B cell (primary cell): ENCODE data around the gene BAZ1B.

Experiments
- EZH2 ChIP-seq: IDR thresholded peaks from 2 replicates; pipeline ENCODE4 v1.6.1; 2012; ENCODE audit warnings: borderline replicate concordance, low read depth, mild to moderate bottlenecking, moderate library complexity, low read length; ENCODE audit not compliant: insufficient read depth, poor library complexity, severe bottlenecking
- TF ChIP-seq, protein P1 (sequence below): fragments of 200-600 bp; IDR thresholded peaks from one replicate; pipeline ENCODE4 v1.8.0; 2022; ENCODE audit warnings: antibody characterized with exemption, mild to moderate bottlenecking

DNA sequence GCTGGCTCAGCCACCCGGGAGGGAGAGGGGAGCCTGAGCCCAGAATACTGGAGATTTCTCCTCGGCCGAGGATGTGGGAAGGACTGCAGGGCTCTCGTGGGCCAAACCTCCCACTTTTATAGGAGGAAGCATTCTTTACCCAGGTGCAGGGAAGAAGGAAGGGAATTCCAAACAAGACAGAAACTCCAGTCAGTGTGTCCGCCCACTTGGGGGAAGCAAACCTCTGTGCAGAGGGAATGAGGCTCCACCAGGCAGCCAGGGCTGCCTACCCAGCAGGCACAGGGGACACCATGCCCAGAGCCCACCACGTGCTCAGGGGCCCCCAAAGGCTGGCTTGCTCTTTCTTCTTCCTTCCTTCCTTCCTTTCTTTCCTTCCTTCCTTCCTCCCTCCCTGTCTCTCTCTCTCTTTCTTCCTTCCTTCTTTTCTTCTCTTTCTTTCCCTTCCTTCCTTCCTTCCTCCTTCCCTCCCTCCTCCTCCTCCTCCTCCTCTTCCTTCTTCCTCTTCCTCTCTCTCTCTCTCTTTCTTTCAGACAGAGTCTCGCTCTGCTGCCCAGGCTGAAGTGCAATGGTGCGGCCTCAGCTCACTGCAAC lies 103.9 kb downstream of the BAZ1B start:
- TF ChIP-seq, protein P1, sequence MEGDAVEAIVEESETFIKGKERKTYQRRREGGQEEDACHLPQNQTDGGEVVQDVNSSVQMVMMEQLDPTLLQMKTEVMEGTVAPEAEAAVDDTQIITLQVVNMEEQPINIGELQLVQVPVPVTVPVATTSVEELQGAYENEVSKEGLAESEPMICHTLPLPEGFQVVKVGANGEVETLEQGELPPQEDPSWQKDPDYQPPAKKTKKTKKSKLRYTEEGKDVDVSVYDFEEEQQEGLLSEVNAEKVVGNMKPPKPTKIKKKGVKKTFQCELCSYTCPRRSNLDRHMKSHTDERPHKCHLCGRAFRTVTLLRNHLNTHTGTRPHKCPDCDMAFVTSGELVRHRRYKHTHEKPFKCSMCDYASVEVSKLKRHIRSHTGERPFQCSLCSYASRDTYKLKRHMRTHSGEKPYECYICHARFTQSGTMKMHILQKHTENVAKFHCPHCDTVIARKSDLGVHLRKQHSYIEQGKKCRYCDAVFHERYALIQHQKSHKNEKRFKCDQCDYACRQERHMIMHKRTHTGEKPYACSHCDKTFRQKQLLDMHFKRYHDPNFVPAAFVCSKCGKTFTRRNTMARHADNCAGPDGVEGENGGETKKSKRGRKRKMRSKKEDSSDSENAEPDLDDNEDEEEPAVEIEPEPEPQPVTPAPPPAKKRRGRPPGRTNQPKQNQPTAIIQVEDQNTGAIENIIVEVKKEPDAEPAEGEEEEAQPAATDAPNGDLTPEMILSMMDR = no peak
- TF ChIP-seq EZH2 = no peak
